HepG2 (cell line): ENCODE data around the gene PLCB4.

Experiments
- HMG20A ChIP-seq: IDR thresholded peaks from 2 replicates; pipeline ENCODE4 v1.6.1; 2016; ENCODE audit warnings: borderline replicate concordance
- TCF12 ChIP-seq, 2 experiments: fragments of 450-650 bp in 1 of 2; sonication (generic) in 1 of 2; formaldehyde crosslinking in 1 of 2; IDR thresholded peaks; 2 replicates each; pipeline versions ENCODE4 v1.6.1 to v1.8.0; 2017 to 2022; ENCODE audit warnings: antibody characterized with exemption in 1 of 2, mild to moderate bottlenecking in 1 of 2, missing genetic modification reagents in 1 of 2, moderate library complexity in 1 of 2
- ZNF232 ChIP-seq: sonication (generic); formaldehyde crosslinking; IDR thresholded peaks from 2 replicates; pipeline ENCODE4 v1.4.0; 2020; ENCODE audit warnings: missing genetic modification reagents, borderline replicate concordance

- TF ChIP-seq TCF12 (IDR thresholded peaks at IDR 0.05) (no peak), TCF12 (CRISPR knock-in tag; IDR thresholded peaks at IDR 0.05) (no peak), HMG20A (CRISPR knock-in tag) (no peak), ZNF232 (no peak)
Measured at GRCh38 chr20:9246731-9247130, 177.8 kb downstream of the PLCB4 start.
